Esophagus muscularis mucosa (tissue), 4 donors: Measurements from ENCODE around the gene MAX. TPM values are rescaled to one million over a fixed set of nuclear protein-coding genes. Genes with fewer than 3 reads are reported as not detected.
A peak's percentile ranks its signal among the peaks of the same experiment; 100 is the strongest.

Source experiments
- DNase-seq: peaks from one replicate; pipeline ENCODE4 v3.0.0-alpha.2; 2017; ENCODE audit errors: extremely low spot score
- H3K27ac ChIP-seq, 4 donors: fragments of 200-600 bp; sonication (generic); replicated peaks in 1 of 4; 1 replicate in 3 of 4; 2 replicates in 1 of 4; pipeline ENCODE4 v1.5.1; 2016 to 2019; ENCODE audit warnings: mild to moderate bottlenecking in 1 of 4
- H3K27me3 ChIP-seq, 4 donors: fragments of 200-600 bp; sonication (generic); one replicate each; pipeline versions ENCODE4 v1.5.1 to v1.6.0; 2016 to 2019
- H3K36me3 ChIP-seq, 4 donors: fragments of 200-600 bp; sonication (generic); one replicate each; pipeline ENCODE4 v1.5.1; 2016 to 2019
- H3K4me1 ChIP-seq, 4 donors: fragments of 200-600 bp; sonication (generic); one replicate each; pipeline ENCODE4 v1.5.1; 2016 to 2019
- H3K4me3 ChIP-seq, 4 donors: fragments of 200-600 bp; sonication (generic); 1 replicate in 2 of 4; 2 replicates in 2 of 4; pipeline ENCODE4 v1.5.1; 2016 to 2019; ENCODE audit warnings: mild to moderate bottlenecking in 4 of 4, moderate library complexity in 1 of 4
- H3K9me3 ChIP-seq, 4 donors: fragments of 200-600 bp; sonication (generic); 1 replicate in 3 of 4; 2 replicates in 1 of 4; pipeline ENCODE4 v1.5.1; 2016 to 2019
- EP300 ChIP-seq: sonication (generic); formaldehyde crosslinking; IDR thresholded peaks from one replicate; pipeline ENCODE4 v1.6.1; 2017; ENCODE audit warnings: antibody characterized with exemption
- POLR2A ChIP-seq: fragments of 450-650 bp; IDR thresholded peaks from one replicate; pipeline ENCODE4 v1.6.1; 2017; ENCODE audit warnings: antibody characterized with exemption, moderate library complexity, mild to moderate bottlenecking, low read depth
- POLR2AphosphoS5 ChIP-seq, 2 donors: sonication (generic); formaldehyde crosslinking; IDR thresholded peaks; one replicate each; pipeline ENCODE4 v1.6.1; 2017; ENCODE audit warnings: antibody characterized with exemption in 2 of 2
- WGBS: methylation state at CpG from one replicate; pipeline ENCODE4 v1.1.5; 2018; 5-methylcytosine and 5-hydroxymethylcytosine counted together
- intact Hi-C: fragments of 100-400 bp; cut with DNase I; formaldehyde crosslinking; loops from one replicate; pipeline ENCODE4 v1.15.1; 2023
- total RNA-seq, 4 donors: library from RNA; depleted of rRNA; stranded (reverse); fragments of >200 nt; gene quantifications; one replicate each; pipeline versions ENCODE4 v1.1.0 to v1.2.1, GENCODE V29; 2016
- TF ChIP-seq, protein P1 (sequence below), 3 experiments: fragments of 200-600 bp in 2 of 3; fragments of 450-650 bp in 1 of 3; sonication (generic) in 2 of 3; IDR thresholded peaks; one replicate each; pipeline ENCODE4 v1.5.1; 2017 to 2019; ENCODE audit warnings: antibody characterized with exemption in 3 of 3, mild to moderate bottlenecking in 2 of 3, moderate library complexity in 1 of 3

The MAX gene
- total RNA-seq, 4 donors from 2014 or later = 69.3 to 88.0 (median 77.4) TPM

DNA sequence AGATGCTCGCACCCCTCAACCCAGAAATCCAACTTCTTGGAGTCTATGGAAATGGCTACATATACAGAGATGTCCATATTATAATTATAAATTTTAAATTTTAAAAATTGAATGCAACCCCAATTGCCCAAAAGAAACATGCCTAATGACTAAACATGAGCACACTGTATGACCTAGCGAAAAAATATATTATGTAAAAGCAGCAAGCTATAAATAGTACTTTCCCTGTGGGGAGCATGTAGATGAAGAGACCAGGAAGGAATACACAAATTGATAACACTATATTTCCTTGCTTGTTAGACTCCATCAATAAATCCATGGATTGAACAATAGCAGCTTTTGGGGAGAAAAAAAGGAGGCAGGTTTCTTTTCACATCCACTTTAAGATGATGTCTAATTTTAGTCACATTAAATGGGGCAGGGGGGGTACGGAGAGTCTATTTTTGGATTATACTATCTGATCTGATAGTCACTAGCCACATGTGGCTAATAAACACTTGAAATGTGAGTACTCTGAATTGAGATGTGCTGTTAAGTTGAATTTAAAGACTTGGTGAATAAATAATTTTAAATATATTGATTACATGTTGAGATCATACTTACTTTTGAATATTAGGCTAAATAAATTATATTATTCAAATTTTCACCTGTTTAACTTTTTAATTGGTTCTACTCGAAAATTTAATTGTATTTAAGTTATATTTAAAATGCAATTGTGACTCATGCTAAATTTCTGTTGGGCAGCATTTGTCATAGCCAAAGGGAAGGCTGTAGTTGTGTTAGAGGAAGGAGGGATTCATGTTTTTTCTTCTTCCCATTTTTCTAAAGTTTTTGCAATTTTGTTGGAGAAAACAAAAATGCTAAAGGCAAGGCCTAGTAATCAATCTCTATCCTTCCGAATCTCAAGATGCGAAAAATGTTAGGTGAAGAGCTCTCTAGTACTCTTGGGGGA, 17.5 kb downstream of the MAX start:
- TF ChIP-seq POLR2A (no peak), EP300 (no peak), POLR2AphosphoS5 (IDR thresholded peaks at IDR 0.05) (no peak)
- TF ChIP-seq, protein P1, sequence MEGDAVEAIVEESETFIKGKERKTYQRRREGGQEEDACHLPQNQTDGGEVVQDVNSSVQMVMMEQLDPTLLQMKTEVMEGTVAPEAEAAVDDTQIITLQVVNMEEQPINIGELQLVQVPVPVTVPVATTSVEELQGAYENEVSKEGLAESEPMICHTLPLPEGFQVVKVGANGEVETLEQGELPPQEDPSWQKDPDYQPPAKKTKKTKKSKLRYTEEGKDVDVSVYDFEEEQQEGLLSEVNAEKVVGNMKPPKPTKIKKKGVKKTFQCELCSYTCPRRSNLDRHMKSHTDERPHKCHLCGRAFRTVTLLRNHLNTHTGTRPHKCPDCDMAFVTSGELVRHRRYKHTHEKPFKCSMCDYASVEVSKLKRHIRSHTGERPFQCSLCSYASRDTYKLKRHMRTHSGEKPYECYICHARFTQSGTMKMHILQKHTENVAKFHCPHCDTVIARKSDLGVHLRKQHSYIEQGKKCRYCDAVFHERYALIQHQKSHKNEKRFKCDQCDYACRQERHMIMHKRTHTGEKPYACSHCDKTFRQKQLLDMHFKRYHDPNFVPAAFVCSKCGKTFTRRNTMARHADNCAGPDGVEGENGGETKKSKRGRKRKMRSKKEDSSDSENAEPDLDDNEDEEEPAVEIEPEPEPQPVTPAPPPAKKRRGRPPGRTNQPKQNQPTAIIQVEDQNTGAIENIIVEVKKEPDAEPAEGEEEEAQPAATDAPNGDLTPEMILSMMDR (IDR thresholded peaks at IDR 0.05) = no peak
- H3K4me1 ChIP-seq = peaks cover 54 to 59% (median 57%) of the 10 kb centered on the region in 4 donors
- peak overlapping the region in 2 of 4 donors; percentile 3 to 39 for H3K27ac ChIP-seq
- H3K9me3 ChIP-seq = no peaks in the 10 kb centered on the region
- no peak overlapping the region for H3K4me3 ChIP-seq
- 70% methylated on average over 6 of the region's 6 CpGs for WGBS
- peaks cover 27 to 60% (median 55%) of the 10 kb centered on the region in 4 donors for H3K36me3 ChIP-seq
- intact Hi-C loops = no loop called here
- no peak for DNase-seq
- no peaks in the 10 kb centered on the region for H3K27me3 ChIP-seq

DNA sequence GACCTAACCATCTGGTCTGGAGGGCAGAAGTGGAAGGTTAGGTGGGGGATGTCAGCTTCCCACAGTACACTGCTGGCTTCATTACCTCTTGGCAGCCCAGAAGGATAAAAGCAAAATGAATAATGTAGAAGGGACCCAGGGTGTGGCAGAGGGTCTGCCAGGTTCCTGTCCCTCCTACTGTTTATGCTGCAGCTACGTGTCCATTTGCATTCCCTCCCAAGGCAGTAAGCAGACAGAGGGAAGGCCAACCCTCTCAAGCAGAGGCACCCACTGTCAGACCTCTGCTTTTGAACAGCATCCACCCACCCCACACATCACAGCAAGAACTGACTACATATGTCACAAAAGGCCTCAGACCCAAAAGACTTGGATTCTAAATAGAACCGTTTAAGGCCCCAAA, 19.4 kb downstream of the MAX start:
- no peak for DNase-seq
- H3K27ac ChIP-seq = peak overlapping the region in 3 of 4 donors; percentile 11 to 75 (median 18)
- TF ChIP-seq, protein P1 (IDR thresholded peaks at IDR 0.05) = no peak
- no peak for TF ChIP-seq POLR2AphosphoS5 (IDR thresholded peaks at IDR 0.05)
- TF ChIP-seq POLR2A = no peak
- no peak for TF ChIP-seq EP300
- peaks cover 59 to 74% (median 69%) of the 10 kb centered on the region in 4 donors for H3K4me1 ChIP-seq
- intact Hi-C loops = no loop called here
- H3K36me3 ChIP-seq = peaks cover 25 to 58% (median 46%) of the 10 kb centered on the region in 4 donors
- no peaks in the 10 kb centered on the region for H3K9me3 ChIP-seq
- no peaks in the 10 kb centered on the region for H3K27me3 ChIP-seq
- WGBS = 56% methylated on average over 2 of the region's 2 CpGs
- H3K4me3 ChIP-seq = no peak overlapping the region

DNA sequence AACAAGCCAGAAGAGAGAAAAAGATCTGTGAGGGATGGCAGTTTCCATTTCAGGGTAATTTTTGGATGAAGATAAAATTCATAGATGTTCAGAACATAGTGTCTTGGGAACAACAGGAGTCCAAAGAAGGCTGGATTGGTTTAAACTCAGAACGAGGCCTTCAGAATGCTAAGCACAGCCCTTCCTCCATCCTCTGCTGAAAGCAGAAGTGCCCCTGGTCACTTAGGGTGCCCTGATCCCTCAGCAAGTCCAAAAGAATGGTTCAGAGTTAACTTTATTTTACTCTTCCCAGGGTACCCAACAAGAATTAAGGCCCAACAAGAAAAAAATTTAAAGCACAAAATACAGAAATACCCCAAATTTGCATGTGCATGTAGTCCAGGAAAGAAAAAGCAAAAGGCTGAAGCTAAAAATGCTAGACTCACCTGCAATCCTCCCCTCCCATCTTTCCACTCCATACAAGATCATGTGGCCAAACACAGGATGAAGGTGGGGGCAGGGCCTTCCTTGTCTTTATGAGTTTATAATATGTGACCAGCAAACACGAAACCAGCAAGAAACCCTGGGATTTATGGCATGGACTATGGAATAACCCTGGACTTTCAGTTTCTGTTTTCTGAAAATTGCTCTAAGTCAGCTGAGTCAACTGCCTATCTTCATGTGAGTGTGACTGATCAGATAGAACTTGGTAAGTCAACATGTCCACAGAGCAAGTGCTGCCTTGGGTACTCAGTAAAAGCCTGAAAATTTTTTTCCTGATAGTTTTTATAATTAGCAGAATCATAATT, 21.2 kb downstream of the MAX start:
- DNase-seq = no peak
- Histone ChIP-seq H3K4me1 (peaks cover 59 to 86% (median 69%) of the 10 kb centered on the region in 4 donors), H3K36me3 (peaks cover 27 to 58% (median 46%) of the 10 kb centered on the region in 4 donors), H3K27me3 (no peaks in the 10 kb centered on the region), H3K27ac (peak overlapping the region; percentile 49 to 75 (median 62)), H3K9me3 (no peaks in the 10 kb centered on the region), H3K4me3 (no peak overlapping the region)
- no peak for TF ChIP-seq POLR2A
- TF ChIP-seq, protein P1 (IDR thresholded peaks at IDR 0.05) = no peak
- no peak for TF ChIP-seq POLR2AphosphoS5 (IDR thresholded peaks at IDR 0.05)
- no peak for TF ChIP-seq EP300
- 50% methylated on average over 2 of the region's 2 CpGs for WGBS
- intact Hi-C loops = no loop called here

DNA sequence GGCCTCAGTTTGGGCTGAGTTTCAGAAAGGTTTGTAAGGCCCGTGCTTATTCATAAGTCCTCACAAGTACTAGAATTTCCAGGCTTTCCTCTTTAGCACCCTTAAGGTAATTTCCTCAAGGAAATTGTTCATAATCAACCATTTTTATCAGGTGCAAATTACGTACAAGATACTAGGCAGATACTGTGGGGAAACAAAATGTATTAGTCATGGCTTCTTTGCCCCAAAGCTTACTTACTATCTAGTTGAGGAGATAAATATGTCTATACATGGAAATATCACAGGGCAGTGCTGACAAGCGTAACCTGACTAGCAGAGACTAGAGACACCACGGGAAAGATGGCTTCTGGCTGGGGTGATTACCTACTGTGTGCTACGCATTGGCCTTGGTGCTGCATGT, 22.5 kb downstream of the MAX start:
- intact Hi-C loops = no loop called here
- Histone ChIP-seq H3K27ac (peak overlapping the region; percentile 49 to 75 (median 62)), H3K4me1 (peaks cover 55 to 81% (median 67%) of the 10 kb centered on the region in 4 donors), H3K27me3 (no peaks in the 10 kb centered on the region), H3K9me3 (no peaks in the 10 kb centered on the region), H3K36me3 (peaks cover 33 to 60% (median 49%) of the 10 kb centered on the region in 4 donors), H3K4me3 (no peak overlapping the region)
- no peak for DNase-seq
- over 99% methylated on average over 5 of the region's 5 CpGs for WGBS
- TF ChIP-seq POLR2A (no peak), POLR2AphosphoS5 (IDR thresholded peaks at IDR 0.05) (no peak)
- TF ChIP-seq, protein P1 (IDR thresholded peaks at IDR 0.05) = no peak
